ENCODE measurements around the gene LST1. TPM values are rescaled to one million over a fixed set of nuclear protein-coding genes. Genes with fewer than 3 reads are reported as not detected.

The LST1 gene
- 127 TPM for total RNA-seq
- long read RNA-seq, transcript LST1-210 (3 exons, 610 nt), result major isoform, 12 of 48 reads
- long read RNA-seq, transcript LST1-209 (3 exons, 565 nt), result minor isoform, 5 of 48 reads
- long read RNA-seq, transcript LST1-217 (5 exons, 764 nt), result minor isoform, 5 of 48 reads
- long read RNA-seq, partial matches to known transcripts, result 6 of 48 reads
- long read RNA-seq, other reads (novel, unspliced or antisense), result 14 of 48 reads

GRCh38 chr6:31586008-31586407 is at the start of gene LST1:
Gene LST1 (plus strand): TSS chr6:31586277. CDS start chr6:31587300, 1,023 bp downstream.
- Histone ChIP-seq H3K4me3 (peak within 1 kb of the TSS; percentile 44), H3K36me3 (no peaks in the 10 kb centered on the region), H3K9me3 (no peaks in the 10 kb centered on the region), H3K27ac (peak within 1 kb of the TSS; percentile 64), H3K4me1 (peaks cover 40% of the 10 kb centered on the region), H3K27me3 (ENCODE audit: low read depth) (no peaks in the 10 kb centered on the region)
- intact Hi-C loops (cut with DNase I), result no loop called here
- DNase-seq, result no peak
- ATAC-seq, result peak; percentile 50 to 66
- TF ChIP-seq, protein P1, sequence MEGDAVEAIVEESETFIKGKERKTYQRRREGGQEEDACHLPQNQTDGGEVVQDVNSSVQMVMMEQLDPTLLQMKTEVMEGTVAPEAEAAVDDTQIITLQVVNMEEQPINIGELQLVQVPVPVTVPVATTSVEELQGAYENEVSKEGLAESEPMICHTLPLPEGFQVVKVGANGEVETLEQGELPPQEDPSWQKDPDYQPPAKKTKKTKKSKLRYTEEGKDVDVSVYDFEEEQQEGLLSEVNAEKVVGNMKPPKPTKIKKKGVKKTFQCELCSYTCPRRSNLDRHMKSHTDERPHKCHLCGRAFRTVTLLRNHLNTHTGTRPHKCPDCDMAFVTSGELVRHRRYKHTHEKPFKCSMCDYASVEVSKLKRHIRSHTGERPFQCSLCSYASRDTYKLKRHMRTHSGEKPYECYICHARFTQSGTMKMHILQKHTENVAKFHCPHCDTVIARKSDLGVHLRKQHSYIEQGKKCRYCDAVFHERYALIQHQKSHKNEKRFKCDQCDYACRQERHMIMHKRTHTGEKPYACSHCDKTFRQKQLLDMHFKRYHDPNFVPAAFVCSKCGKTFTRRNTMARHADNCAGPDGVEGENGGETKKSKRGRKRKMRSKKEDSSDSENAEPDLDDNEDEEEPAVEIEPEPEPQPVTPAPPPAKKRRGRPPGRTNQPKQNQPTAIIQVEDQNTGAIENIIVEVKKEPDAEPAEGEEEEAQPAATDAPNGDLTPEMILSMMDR (IDR thresholded peaks at IDR 0.05), result no peak

- H3K36me3 ChIP-seq, result peaks cover 65% of the 10 kb centered on the region
- ATAC-seq (no peak), DNase-seq (no peak)
- TF ChIP-seq, protein P1 (IDR thresholded peaks at IDR 0.05), result no peak
- intact Hi-C loops (cut with DNase I), result no loop called here
- H3K4me1 ChIP-seq, result peaks cover 33% of the 10 kb centered on the region
- H3K27ac ChIP-seq, result no peak overlapping the region
- H3K27me3 ChIP-seq (ENCODE audit: low read depth), result no peaks in the 10 kb centered on the region
- no peak overlapping the region for H3K4me3 ChIP-seq
- no peaks in the 10 kb centered on the region for H3K9me3 ChIP-seq
Measured at GRCh38 chr6:31538805-31539400, 47.2 kb upstream of the LST1 start.

DNA sequence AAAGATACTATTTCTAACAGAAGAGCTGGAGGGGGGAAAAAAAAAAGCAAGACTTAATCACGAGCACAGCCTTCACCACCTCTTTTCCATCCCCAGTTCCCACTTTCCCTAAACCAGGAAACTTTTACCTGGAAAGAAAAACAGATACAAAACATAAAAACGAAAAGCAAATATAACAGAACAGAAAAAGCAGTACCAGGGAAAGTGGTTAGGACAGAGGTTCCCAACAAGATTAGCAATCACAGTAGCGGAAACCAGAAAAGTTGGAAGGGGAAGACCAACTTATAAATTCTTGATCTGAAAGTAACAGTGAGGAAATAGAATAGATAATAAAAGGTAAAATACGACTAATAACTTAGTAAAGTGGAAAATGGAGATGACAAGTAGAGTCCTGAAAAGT is 45.4 kb upstream of the LST1 start:
- Histone ChIP-seq H3K36me3 (peaks cover 48% of the 10 kb centered on the region), H3K4me1 (peaks cover 33% of the 10 kb centered on the region), H3K27me3 (ENCODE audit: low read depth) (no peaks in the 10 kb centered on the region), H3K9me3 (no peaks in the 10 kb centered on the region), H3K4me3 (peak overlapping the region; percentile 85), H3K27ac (peak overlapping the region; percentile 90)
- intact Hi-C loops (cut with DNase I), result loop anchor here (10.0 kb wide), 1 partner anchor 54 kb away; the partner anchor contains the start of gene NCR3
- no peak for ATAC-seq
- TF ChIP-seq, protein P1 (IDR thresholded peaks at IDR 0.05), result no peak
- no peak for DNase-seq

DNA sequence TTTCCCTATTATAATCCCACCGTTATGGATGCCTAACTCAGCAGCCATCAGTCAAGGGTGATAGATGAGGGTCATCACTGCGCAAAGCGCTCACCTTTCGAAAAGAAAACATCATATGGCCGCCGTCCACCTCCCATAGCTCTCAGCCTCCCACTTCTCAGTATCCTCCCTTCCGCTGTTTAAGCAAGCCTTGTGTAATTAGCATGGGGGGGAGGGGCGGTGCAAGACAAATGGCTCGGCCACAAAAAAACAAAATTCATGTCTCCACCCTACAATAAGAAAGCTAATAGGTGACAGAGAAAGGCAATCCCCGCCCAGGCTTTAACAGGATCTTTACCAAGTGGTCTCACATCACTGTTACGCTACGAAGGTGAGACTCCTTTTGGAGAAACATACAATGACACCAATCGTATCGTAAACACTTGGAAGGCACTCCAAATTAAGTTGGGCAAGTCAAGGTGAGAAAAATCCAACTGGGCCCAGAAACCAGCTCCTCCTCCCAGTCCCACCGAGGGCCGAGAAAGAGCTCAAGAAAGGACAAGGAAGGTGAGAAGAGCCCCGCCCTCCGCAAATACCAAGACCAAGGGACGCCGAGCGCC is 44.9 kb upstream of the LST1 start:
- DNase-seq (no peak), ATAC-seq (peak; percentile 57 to 69)
- Histone ChIP-seq H3K27me3 (ENCODE audit: low read depth) (no peaks in the 10 kb centered on the region), H3K36me3 (peaks cover 43% of the 10 kb centered on the region), H3K4me1 (peaks cover 33% of the 10 kb centered on the region), H3K27ac (peak overlapping the region; percentile 90), H3K9me3 (no peaks in the 10 kb centered on the region), H3K4me3 (peak overlapping the region; percentile 85)
- TF ChIP-seq, protein P1 (IDR thresholded peaks at IDR 0.05), result no peak
- intact Hi-C loops (cut with DNase I), result loop anchor here (10.0 kb wide), 1 partner anchor 54 kb away; the partner anchor contains the start of gene NCR3

DNA sequence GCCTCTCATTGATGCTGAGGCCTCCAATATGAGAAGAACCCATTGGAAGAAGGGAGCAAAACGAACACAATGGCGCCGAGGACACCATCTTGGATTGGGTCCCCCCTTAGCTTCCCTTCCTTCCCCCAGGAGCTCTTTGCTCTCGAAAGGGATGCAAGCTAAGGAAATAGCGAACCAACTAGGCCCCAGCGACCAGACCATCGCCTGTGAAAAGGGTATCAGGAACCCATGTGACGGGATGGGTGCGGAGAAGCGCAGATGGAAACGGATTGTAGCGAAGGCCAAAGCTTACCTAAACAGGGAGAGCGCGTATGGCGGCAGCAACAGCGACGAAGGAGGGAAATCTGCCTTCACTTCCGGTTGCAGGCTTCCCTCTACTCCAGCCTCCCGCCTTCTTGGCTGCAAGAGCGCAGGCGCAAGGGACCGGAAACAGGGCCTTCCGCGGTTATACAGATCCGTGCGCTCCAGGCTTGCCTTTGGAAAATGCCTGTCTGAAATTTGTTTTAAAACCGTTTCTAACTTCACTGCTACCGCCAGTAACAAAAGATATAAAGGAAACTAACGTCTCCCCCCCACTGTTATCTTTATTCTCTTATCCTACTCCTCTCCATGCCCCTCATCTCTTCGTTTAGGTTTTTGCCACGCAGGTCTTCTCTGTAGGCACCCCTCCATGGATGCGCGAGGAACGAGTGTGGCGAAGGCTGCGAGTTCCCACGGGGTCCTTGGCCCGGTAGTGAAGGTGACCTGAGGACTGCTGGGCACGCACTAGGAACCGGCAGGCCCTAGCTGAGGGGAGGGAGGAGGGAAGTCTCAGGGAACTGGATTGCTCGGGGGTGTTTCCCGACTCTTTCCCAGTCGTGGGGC is 44.2 kb upstream of the LST1 start, which contains the start of gene DDX39B:
Gene DDX39B, minus strand, starts transcription at position 346 of the 864 bp plus-strand sequence. CDS start 1,471 bp downstream, outside the sequence.
- peak within 1 kb of the TSS; percentile 85 for H3K4me3 ChIP-seq
- peaks cover 39% of the 10 kb centered on the region for H3K4me1 ChIP-seq
- intact Hi-C loops (cut with DNase I), result loop anchor here (10.0 kb wide), 1 partner anchor 53 kb away; the partner anchor contains the start of gene NCR3
- H3K36me3 ChIP-seq, result peaks cover 36% of the 10 kb centered on the region
- peak within 1 kb of the TSS; percentile 90 for H3K27ac ChIP-seq
- ATAC-seq (peak; percentile 96), DNase-seq (peak; percentile 96)
- H3K27me3 ChIP-seq (ENCODE audit: low read depth), result no peaks in the 10 kb centered on the region
- TF ChIP-seq, protein P1 (IDR thresholded peaks at IDR 0.05), result no peak
- H3K9me3 ChIP-seq, result no peaks in the 10 kb centered on the region

All from lower lobe of right lung (tissue), 2 donors.